Tibial artery (tissue), 4 donors: ENCODE data around the gene CRYBG1.

Source experiments
- DNase-seq, 2 donors: peaks; one replicate each; pipeline ENCODE4 v3.0.0-alpha.2; 2019
- H3K27ac ChIP-seq, 2 donors: fragments of 200-600 bp; sonication (generic) in 1 of 2; 1 replicate in 1 of 2; 2 replicates in 1 of 2; pipeline ENCODE4 v1.5.1; 2018 to 2019; ENCODE audit warnings: mild to moderate bottlenecking in 1 of 2
- H3K27me3 ChIP-seq, 2 donors: fragments of 200-600 bp; sonication (generic) in 1 of 2; one replicate each; pipeline versions ENCODE4 v1.5.1 to v1.6.0; 2016 to 2019
- H3K36me3 ChIP-seq, 3 donors: fragments of 200-600 bp; sonication (generic) in 2 of 3; one replicate each; pipeline ENCODE4 v1.5.1; 2016 to 2019; ENCODE audit warnings: mild to moderate bottlenecking in 2 of 3
- H3K4me1 ChIP-seq, 4 donors: fragments of 200-600 bp; sonication (generic) in 2 of 4; 1 replicate in 3 of 4; 2 replicates in 1 of 4; pipeline ENCODE4 v1.5.1; 2016 to 2019
- H3K4me3 ChIP-seq, 2 donors: fragments of 200-600 bp; sonication (generic) in 1 of 2; 1 replicate in 1 of 2; 2 replicates in 1 of 2; pipeline ENCODE4 v1.5.1; 2018 to 2019; ENCODE audit warnings: mild to moderate bottlenecking in 2 of 2
- H3K9me3 ChIP-seq, 3 donors: fragments of 200-600 bp; sonication (generic) in 1 of 3; one replicate each; pipeline ENCODE4 v1.5.1; 2016 to 2019
- CTCF ChIP-seq, 2 experiments: fragments of 200-600 bp in 1 of 2; fragments of 450-650 bp in 1 of 2; IDR thresholded peaks; one replicate each; pipeline ENCODE4 v1.5.1; 2017 to 2019; ENCODE audit warnings: antibody characterized with exemption in 2 of 2, mild to moderate bottlenecking in 1 of 2, moderate library complexity in 1 of 2
- intact Hi-C: fragments of 100-400 bp; cut with DNase I; formaldehyde crosslinking; loops from one replicate; pipeline ENCODE4 v1.15.0; 2023; ENCODE audit warnings: low total_unique reads

Gene CRYBG1

GRCh38 chr6:106534564-106534982 is 174.1 kb downstream of the CRYBG1 start:
- Histone ChIP-seq H3K9me3 (no peaks in the 10 kb centered on the region), H3K4me1 (no peaks in the 10 kb centered on the region), H3K27me3 (no peaks in the 10 kb centered on the region), H3K4me3 (no peak overlapping the region), H3K36me3 (no peaks in the 10 kb centered on the region), H3K27ac (no peak overlapping the region)
- no peak for DNase-seq
- intact Hi-C loops: no loop called here
- TF ChIP-seq CTCF (IDR thresholded peaks at IDR 0.05): no peak

GRCh38 chr6:106535012-106535411 is 174.5 kb downstream of the CRYBG1 start:
- intact Hi-C loops: no loop called here
- DNase-seq: no peak
- no peak overlapping the region for H3K4me3 ChIP-seq
- H3K27me3 ChIP-seq: no peaks in the 10 kb centered on the region
- H3K4me1 ChIP-seq: no peaks in the 10 kb centered on the region
- H3K36me3 ChIP-seq: no peaks in the 10 kb centered on the region
- no peaks in the 10 kb centered on the region for H3K9me3 ChIP-seq
- no peak for TF ChIP-seq CTCF (IDR thresholded peaks at IDR 0.05)
- no peak overlapping the region for H3K27ac ChIP-seq

- no peaks in the 10 kb centered on the region for H3K9me3 ChIP-seq
- H3K36me3 ChIP-seq: no peaks in the 10 kb centered on the region
- no peaks in the 10 kb centered on the region for H3K27me3 ChIP-seq
- no peak for TF ChIP-seq CTCF (IDR thresholded peaks at IDR 0.05)
- intact Hi-C loops: no loop called here
- no peak overlapping the region for H3K4me3 ChIP-seq
- H3K27ac ChIP-seq: no peak overlapping the region
- no peak for DNase-seq
- no peaks in the 10 kb centered on the region for H3K4me1 ChIP-seq
These were observed 175.8 kb downstream of the CRYBG1 start for GRCh38 chr6:106536357-106536756.

GRCh38 chr6:106536851-106537250 is 176.3 kb downstream of the CRYBG1 start:
- Histone ChIP-seq H3K27ac (no peak overlapping the region), H3K4me3 (no peak overlapping the region), H3K36me3 (no peaks in the 10 kb centered on the region), H3K9me3 (no peaks in the 10 kb centered on the region), H3K4me1 (no peaks in the 10 kb centered on the region), H3K27me3 (no peaks in the 10 kb centered on the region)
- TF ChIP-seq CTCF (IDR thresholded peaks at IDR 0.05): no peak
- intact Hi-C loops: no loop called here
- DNase-seq: no peak

GRCh38 chr6:106537662-106538061 is 177.1 kb downstream of the CRYBG1 start:
- no peak for DNase-seq
- TF ChIP-seq CTCF (IDR thresholded peaks at IDR 0.05): no peak
- Histone ChIP-seq H3K36me3 (no peaks in the 10 kb centered on the region), H3K4me3 (no peak overlapping the region), H3K9me3 (no peaks in the 10 kb centered on the region), H3K27me3 (no peaks in the 10 kb centered on the region), H3K4me1 (no peaks in the 10 kb centered on the region), H3K27ac (no peak overlapping the region)
- intact Hi-C loops: no loop called here

GRCh38 chr6:106538145-106538544 is 177.6 kb downstream of the CRYBG1 start:
- Histone ChIP-seq H3K27ac (no peak overlapping the region), H3K27me3 (no peaks in the 10 kb centered on the region), H3K4me3 (no peak overlapping the region), H3K36me3 (no peaks in the 10 kb centered on the region), H3K4me1 (no peaks in the 10 kb centered on the region), H3K9me3 (no peaks in the 10 kb centered on the region)
- DNase-seq: no peak
- intact Hi-C loops: no loop called here
- no peak for TF ChIP-seq CTCF (IDR thresholded peaks at IDR 0.05)
